ENCODE data around the gene GP1BB. TPM values are rescaled to one million over a fixed set of nuclear protein-coding genes. Genes with fewer than 3 reads are reported as not detected.

The GP1BB gene
- total and polyA plus RNA-seq, 2 of the 13 experiments (the other 11 are each of a cell fraction or from before 2014, with no cell fraction given), result not detected

- TF ChIP-seq CTCF (CRISPR knock-in tag; IDR thresholded peaks at IDR 0.05), result peak; percentile 80
- TF ChIP-seq, protein P1, sequence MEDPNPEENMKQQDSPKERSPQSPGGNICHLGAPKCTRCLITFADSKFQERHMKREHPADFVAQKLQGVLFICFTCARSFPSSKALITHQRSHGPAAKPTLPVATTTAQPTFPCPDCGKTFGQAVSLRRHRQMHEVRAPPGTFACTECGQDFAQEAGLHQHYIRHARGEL (CRISPR knock-in tag; IDR thresholded peaks at IDR 0.05), result no peak
- TF ChIP-seq, protein P2, sequence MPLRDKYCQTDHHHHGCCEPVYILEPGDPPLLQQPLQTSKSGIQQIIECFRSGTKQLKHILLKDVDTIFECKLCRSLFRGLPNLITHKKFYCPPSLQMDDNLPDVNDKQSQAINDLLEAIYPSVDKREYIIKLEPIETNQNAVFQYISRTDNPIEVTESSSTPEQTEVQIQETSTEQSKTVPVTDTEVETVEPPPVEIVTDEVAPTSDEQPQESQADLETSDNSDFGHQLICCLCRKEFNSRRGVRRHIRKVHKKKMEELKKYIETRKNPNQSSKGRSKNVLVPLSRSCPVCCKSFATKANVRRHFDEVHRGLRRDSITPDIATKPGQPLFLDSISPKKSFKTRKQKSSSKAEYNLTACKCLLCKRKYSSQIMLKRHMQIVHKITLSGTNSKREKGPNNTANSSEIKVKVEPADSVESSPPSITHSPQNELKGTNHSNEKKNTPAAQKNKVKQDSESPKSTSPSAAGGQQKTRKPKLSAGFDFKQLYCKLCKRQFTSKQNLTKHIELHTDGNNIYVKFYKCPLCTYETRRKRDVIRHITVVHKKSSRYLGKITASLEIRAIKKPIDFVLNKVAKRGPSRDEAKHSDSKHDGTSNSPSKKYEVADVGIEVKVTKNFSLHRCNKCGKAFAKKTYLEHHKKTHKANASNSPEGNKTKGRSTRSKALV (CRISPR knock-in tag; IDR thresholded peaks at IDR 0.05), result no peak
- no peak for TF ChIP-seq GMEB1 (CRISPR knock-in tag; IDR thresholded peaks at IDR 0.05; ENCODE audit: borderline replicate concordance)
- no peak for TF ChIP-seq ZNF510 (CRISPR knock-in tag; IDR thresholded peaks at IDR 0.05; ENCODE audit: low read depth)
- TF ChIP-seq TRIM24 (CRISPR knock-in tag; IDR thresholded peaks at IDR 0.05), result no peak
- TF ChIP-seq ZNF205 (CRISPR knock-in tag; IDR thresholded peaks at IDR 0.05), result no peak
- TF ChIP-seq SPEN (CRISPR knock-in tag; IDR thresholded peaks at IDR 0.05; ENCODE audit: low read depth), result no peak
- TF ChIP-seq AGO1 (IDR thresholded peaks at IDR 0.05; ENCODE audit: low read depth, low read length, poor library complexity, severe bottlenecking), result no peak
- no peak for TF ChIP-seq ERF (CRISPR knock-in tag; IDR thresholded peaks at IDR 0.05)
- TF ChIP-seq, protein P3, sequence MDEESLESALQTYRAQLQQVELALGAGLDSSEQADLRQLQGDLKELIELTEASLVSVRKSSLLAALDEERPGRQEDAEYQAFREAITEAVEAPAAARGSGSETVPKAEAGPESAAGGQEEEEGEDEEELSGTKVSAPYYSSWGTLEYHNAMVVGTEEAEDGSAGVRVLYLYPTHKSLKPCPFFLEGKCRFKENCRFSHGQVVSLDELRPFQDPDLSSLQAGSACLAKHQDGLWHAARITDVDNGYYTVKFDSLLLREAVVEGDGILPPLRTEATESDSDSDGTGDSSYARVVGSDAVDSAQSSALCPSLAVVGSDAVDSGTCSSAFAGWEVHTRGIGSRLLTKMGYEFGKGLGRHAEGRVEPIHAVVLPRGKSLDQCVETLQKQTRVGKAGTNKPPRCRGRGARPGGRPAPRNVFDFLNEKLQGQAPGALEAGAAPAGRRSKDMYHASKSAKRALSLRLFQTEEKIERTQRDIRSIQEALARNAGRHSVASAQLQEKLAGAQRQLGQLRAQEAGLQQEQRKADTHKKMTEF (CRISPR knock-in tag; IDR thresholded peaks at IDR 0.05), result 0 out of 2 replicates have a peak, but pooled peaks have one; percentile 16
- no peak for TF ChIP-seq HNRNPH1 (optimal IDR thresholded peaks at IDR 0.05; ENCODE audit: low read depth, low read length)
- TF ChIP-seq HHEX (CRISPR knock-in tag; IDR thresholded peaks at IDR 0.05), result no peak
- TF ChIP-seq, protein P4, sequence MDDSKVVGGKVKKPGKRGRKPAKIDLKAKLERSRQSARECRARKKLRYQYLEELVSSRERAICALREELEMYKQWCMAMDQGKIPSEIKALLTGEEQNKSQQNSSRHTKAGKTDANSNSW (CRISPR knock-in tag; IDR thresholded peaks at IDR 0.05; ENCODE audit: borderline replicate concordance), result no peak
- TF ChIP-seq, protein P5, sequence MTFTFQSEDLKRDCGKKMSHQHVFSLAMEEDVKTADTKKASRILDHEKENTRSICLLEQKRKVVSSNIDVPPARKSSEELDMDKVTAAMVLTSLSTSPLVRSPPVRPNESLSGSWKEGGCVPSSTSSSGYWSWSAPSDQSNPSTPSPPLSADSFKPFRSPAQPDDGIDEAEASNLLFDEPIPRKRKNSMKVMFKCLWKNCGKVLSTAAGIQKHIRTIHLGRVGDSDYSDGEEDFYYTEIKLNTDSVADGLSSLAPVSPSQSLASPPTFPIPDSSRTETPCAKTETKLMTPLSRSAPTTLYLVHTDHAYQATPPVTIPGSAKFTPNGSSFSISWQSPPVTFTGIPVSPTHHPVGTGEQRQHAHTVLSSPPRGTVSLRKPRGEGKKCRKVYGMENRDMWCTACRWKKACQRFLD (CRISPR knock-in tag; IDR thresholded peaks at IDR 0.05; ENCODE audit: borderline replicate concordance), result no peak
- TF ChIP-seq, protein P6, sequence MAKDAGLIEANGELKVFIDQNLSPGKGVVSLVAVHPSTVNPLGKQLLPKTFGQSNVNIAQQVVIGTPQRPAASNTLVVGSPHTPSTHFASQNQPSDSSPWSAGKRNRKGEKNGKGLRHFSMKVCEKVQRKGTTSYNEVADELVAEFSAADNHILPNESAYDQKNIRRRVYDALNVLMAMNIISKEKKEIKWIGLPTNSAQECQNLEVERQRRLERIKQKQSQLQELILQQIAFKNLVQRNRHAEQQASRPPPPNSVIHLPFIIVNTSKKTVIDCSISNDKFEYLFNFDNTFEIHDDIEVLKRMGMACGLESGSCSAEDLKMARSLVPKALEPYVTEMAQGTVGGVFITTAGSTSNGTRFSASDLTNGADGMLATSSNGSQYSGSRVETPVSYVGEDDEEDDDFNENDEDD (CRISPR knock-in tag; IDR thresholded peaks at IDR 0.05; ENCODE audit: borderline replicate concordance), result peak; percentile 67; the same call in 1 of the 2 replicates
- no peak for TF ChIP-seq NONO (IDR thresholded peaks at IDR 0.05)
- TF ChIP-seq NONO (CRISPR knock-in tag; conservative IDR thresholded peaks at IDR 0.05), result no peak
- TF ChIP-seq BORCS8-MEF2B (CRISPR knock-in tag; IDR thresholded peaks at IDR 0.05), result no peak
These were observed 5.5 kb upstream of the GP1BB start (continued) for GRCh38 chr22:19717691-19718455.

Measured in HepG2 (cell line).